Upper lobe of left lung (tissue), 6 donors: ENCODE results near the gene EML5. TPM values are rescaled to one million over a fixed set of nuclear protein-coding genes. Genes with fewer than 3 reads are reported as not detected.

Experiments used
- ATAC-seq, 2 donors: fragments of 200-7000 bp; cut with Tn5 transposase; one replicate each; pipeline ENCODE4 v1.9.1; 2022; ENCODE audit warnings: mild to moderate bottlenecking in 2 of 2, moderate library complexity in 2 of 2; ENCODE audit not compliant: low FRiP score in 2 of 2
- DNase-seq, 2 donors: peaks; one replicate each; pipeline ENCODE4 v3.0.0-alpha.2; 2019 to 2020
- H3K27ac ChIP-seq, 4 donors: fragments of 200-600 bp; sonication (generic); one replicate each; pipeline ENCODE4 v1.5.1; 2016 to 2019
- H3K27me3 ChIP-seq, 4 donors: fragments of 200-600 bp; sonication (generic); one replicate each; pipeline ENCODE4 v1.5.1; 2017 to 2019
- H3K36me3 ChIP-seq, 4 donors: fragments of 200-600 bp; sonication (generic); one replicate each; pipeline ENCODE4 v1.5.1; 2016 to 2019
- H3K4me1 ChIP-seq, 4 donors: fragments of 200-600 bp; sonication (generic); one replicate each; pipeline ENCODE4 v1.5.1; 2018 to 2019
- H3K4me3 ChIP-seq, 4 donors: fragments of 200-600 bp; sonication (generic); one replicate each; pipeline ENCODE4 v1.5.1; 2017 to 2019; ENCODE audit warnings: mild to moderate bottlenecking in 2 of 4, moderate library complexity in 1 of 4
- H3K9me3 ChIP-seq, 4 donors: fragments of 200-600 bp; sonication (generic); one replicate each; pipeline ENCODE4 v1.5.1; 2018 to 2019
- EP300 ChIP-seq, 4 donors: sonication (generic); formaldehyde crosslinking; IDR thresholded peaks; one replicate each; pipeline ENCODE4 v1.5.1; 2017; ENCODE audit warnings: antibody characterized with exemption in 4 of 4, control low read depth in 2 of 4
- POLR2A ChIP-seq, 4 donors: fragments of 450-650 bp; IDR thresholded peaks; one replicate each; pipeline ENCODE4 v1.5.1; 2016 to 2017; ENCODE audit warnings: antibody characterized with exemption in 4 of 4, mild to moderate bottlenecking in 2 of 4
- POLR2AphosphoS5 ChIP-seq, 2 donors: sonication (generic); formaldehyde crosslinking; IDR thresholded peaks; one replicate each; pipeline ENCODE4 v1.5.1; 2017; ENCODE audit warnings: antibody characterized with exemption in 2 of 2
- WGBS, 2 donors: methylation state at CpG; one replicate each; pipeline ENCODE4 v1.1.5; 2017 to 2018; 5-methylcytosine and 5-hydroxymethylcytosine counted together
- total RNA-seq, 6 donors: library from RNA; depleted of rRNA in 4 of 6; stranded (reverse); fragments of >200 nt in 4 of 6; gene quantifications; one replicate each; pipeline versions ENCODE4 v1.1.0 to v1.2.1, GENCODE V29; 2016 to 2021
- TF ChIP-seq, protein P1 (sequence below), 6 experiments: fragments of 450-650 bp in 4 of 6; fragments of 200-600 bp in 2 of 6; sonication (generic) in 2 of 6; IDR thresholded peaks; one replicate each; pipeline ENCODE4 v1.5.1; 2016 to 2019; ENCODE audit warnings: antibody characterized with exemption in 6 of 6
- donor health status: DM: no; HTN: no; CAD: no; lungs with moderate emphysema.
- donor health status: DM: no; HTN: yes; CAD: no; lungs with severe emphysema.

The EML5 gene
- total RNA-seq, 6 donors from 2014 or later: 0.98 to 10.5 (median 3.3) TPM

DNA sequence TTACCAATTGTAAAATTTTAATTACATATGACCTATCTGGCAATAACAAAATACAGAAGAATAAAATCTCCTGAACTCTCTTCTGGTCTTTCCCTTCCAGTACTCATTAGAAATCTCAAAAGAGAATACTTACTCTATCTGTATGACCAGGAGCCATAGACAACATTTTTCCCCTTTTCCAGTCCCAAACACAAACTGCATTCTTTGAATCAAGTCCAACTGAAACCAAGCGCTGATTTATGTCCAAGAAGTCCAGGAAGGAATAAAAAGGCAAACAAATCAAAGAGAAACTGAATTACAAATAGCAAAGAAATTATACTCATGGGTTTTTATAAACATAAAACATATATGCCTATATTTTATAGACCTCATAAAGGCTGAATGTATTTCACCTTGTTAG, 46.7 kb downstream of the EML5 start:
- ATAC-seq: no peak
- H3K27ac ChIP-seq: no peak overlapping the region
- DNase-seq: no peak
- no peaks in the 10 kb centered on the region for H3K9me3 ChIP-seq
- no peaks in the 10 kb centered on the region for H3K27me3 ChIP-seq
- H3K4me3 ChIP-seq: no peak overlapping the region
- no peaks in the 10 kb centered on the region for H3K36me3 ChIP-seq
- TF ChIP-seq EP300 (IDR thresholded peaks at IDR 0.05) (no peak), POLR2A (IDR thresholded peaks at IDR 0.05) (no peak), POLR2AphosphoS5 (IDR thresholded peaks at IDR 0.05) (no peak)
- TF ChIP-seq, protein P1, sequence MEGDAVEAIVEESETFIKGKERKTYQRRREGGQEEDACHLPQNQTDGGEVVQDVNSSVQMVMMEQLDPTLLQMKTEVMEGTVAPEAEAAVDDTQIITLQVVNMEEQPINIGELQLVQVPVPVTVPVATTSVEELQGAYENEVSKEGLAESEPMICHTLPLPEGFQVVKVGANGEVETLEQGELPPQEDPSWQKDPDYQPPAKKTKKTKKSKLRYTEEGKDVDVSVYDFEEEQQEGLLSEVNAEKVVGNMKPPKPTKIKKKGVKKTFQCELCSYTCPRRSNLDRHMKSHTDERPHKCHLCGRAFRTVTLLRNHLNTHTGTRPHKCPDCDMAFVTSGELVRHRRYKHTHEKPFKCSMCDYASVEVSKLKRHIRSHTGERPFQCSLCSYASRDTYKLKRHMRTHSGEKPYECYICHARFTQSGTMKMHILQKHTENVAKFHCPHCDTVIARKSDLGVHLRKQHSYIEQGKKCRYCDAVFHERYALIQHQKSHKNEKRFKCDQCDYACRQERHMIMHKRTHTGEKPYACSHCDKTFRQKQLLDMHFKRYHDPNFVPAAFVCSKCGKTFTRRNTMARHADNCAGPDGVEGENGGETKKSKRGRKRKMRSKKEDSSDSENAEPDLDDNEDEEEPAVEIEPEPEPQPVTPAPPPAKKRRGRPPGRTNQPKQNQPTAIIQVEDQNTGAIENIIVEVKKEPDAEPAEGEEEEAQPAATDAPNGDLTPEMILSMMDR (IDR thresholded peaks at IDR 0.05): no peak
- H3K4me1 ChIP-seq: no peaks in the 10 kb centered on the region
- 30 to 50% methylated on average over 1 of the region's 1 CpG for WGBS, 2 donors

DNA sequence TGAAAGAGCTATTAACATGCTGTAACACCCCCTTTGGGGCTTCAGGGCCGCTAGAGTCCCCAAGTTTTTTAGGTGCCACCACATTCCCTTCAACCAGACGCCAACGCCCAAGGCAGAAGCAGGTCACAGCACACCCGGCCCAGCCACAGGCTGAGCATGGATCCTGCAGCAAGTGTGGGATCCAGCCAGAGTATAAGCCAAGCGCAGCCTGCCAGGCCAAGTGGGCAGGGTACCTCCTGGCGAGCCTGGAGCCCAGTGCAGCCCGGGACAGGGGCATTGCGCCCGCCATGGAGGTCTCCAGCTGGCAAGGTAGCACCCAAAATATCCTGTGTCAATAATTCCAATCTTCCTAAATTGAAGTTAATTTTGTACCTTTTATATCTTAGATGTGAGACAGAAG, 55.5 kb downstream of the EML5 start:
- no peaks in the 10 kb centered on the region for H3K36me3 ChIP-seq
- no peaks in the 10 kb centered on the region for H3K27me3 ChIP-seq
- no peak overlapping the region for H3K4me3 ChIP-seq
- 91 to 97% methylated on average over 8 to 9 of the region's 9 CpGs for WGBS, 2 donors
- ATAC-seq (no peak), DNase-seq (peak in 1 of 2 donors; percentile 61)
- TF ChIP-seq POLR2AphosphoS5 (IDR thresholded peaks at IDR 0.05) (no peak), EP300 (IDR thresholded peaks at IDR 0.05) (no peak), POLR2A (IDR thresholded peaks at IDR 0.05) (no peak)
- TF ChIP-seq, protein P1 (IDR thresholded peaks at IDR 0.05): no peak
- no peaks in the 10 kb centered on the region for H3K9me3 ChIP-seq
- no peaks in the 10 kb centered on the region for H3K4me1 ChIP-seq
- no peak overlapping the region for H3K27ac ChIP-seq

DNA sequence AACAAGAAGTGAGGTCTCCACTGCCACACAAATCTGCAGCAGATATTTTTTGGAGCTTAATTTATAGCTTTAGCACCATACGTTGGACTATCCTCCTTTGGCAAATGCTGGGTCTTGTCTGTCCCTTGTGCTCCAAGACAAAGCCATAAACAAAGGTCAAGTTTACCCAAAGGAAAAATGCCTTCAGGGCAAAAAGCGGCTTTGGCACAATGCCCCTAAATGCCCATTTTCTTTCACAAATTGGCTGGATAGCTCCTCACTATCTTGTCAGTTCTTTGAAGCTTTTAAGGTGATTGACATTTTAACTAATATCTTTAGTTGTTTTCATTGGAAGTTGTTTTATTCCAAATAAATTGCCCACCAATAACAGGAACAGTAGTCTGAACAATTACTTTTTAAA, 59.6 kb downstream of the EML5 start:
- no peaks in the 10 kb centered on the region for H3K27me3 ChIP-seq
- TF ChIP-seq, protein P1 (IDR thresholded peaks at IDR 0.05): no peak
- no peak for TF ChIP-seq POLR2A (IDR thresholded peaks at IDR 0.05)
- TF ChIP-seq EP300 (IDR thresholded peaks at IDR 0.05): no peak
- TF ChIP-seq POLR2AphosphoS5 (IDR thresholded peaks at IDR 0.05): no peak
- no peak overlapping the region for H3K4me3 ChIP-seq
- no peaks in the 10 kb centered on the region for H3K4me1 ChIP-seq
- H3K27ac ChIP-seq: no peak overlapping the region
- ATAC-seq (no peak), DNase-seq (no peak)
- no peaks in the 10 kb centered on the region for H3K36me3 ChIP-seq
- H3K9me3 ChIP-seq: no peaks in the 10 kb centered on the region
- WGBS, 2 donors: 78 to 92% methylated on average over 2 of the region's 2 CpGs

DNA sequence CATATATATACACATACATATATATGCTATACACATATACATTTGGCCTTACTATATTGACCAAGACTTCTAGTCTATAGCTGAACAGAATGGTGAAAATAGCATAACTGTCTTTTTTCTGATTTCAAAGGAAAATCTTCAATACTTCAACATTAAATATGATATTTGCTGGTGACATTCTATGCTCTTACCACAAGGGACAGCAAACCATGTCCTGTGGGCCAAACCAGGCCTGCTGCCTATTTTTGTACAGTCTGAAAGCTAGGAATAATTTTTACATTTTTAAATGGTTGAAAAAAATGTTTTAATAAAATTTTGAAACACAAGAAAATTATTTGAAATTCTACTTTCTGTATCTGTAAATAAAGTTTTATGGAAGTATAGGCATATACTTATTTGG, 63.6 kb downstream of the EML5 start:
- TF ChIP-seq POLR2A (IDR thresholded peaks at IDR 0.05) (no peak), POLR2AphosphoS5 (IDR thresholded peaks at IDR 0.05) (no peak), EP300 (IDR thresholded peaks at IDR 0.05) (no peak)
- TF ChIP-seq, protein P1 (IDR thresholded peaks at IDR 0.05): no peak
- no peak overlapping the region for H3K4me3 ChIP-seq
- ATAC-seq (no peak), DNase-seq (no peak)
- H3K27me3 ChIP-seq: no peaks in the 10 kb centered on the region
- H3K27ac ChIP-seq: no peak overlapping the region
- H3K36me3 ChIP-seq: no peaks in the 10 kb centered on the region
- no peaks in the 10 kb centered on the region for H3K4me1 ChIP-seq
- H3K9me3 ChIP-seq: no peaks in the 10 kb centered on the region

DNA sequence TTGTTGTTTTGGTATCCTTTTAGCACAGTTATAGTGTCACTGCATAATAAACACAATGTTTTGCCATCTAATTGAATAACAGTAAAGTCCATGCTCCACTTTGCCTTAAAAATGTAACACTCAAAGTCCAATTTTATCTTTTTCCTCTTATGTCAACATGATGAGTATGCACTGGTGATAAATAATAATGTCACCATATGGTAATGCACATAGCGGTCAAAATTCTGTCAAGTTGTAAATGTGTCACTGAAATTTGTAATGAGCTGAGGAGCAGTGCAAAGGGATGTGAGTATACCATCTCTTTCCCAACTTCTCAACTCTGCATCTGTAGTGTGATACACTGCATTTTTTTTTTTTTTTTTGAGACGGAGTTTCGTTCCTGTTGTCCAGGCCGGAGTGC, 65.7 kb downstream of the EML5 start:
- H3K9me3 ChIP-seq: no peaks in the 10 kb centered on the region
- WGBS, 2 donors: 78 to 83% methylated on average over 4 of the region's 4 CpGs
- H3K4me3 ChIP-seq: no peak overlapping the region
- DNase-seq (no peak), ATAC-seq (no peak)
- no peak for TF ChIP-seq EP300 (IDR thresholded peaks at IDR 0.05)
- TF ChIP-seq, protein P1 (IDR thresholded peaks at IDR 0.05): no peak
- TF ChIP-seq POLR2A (IDR thresholded peaks at IDR 0.05): no peak
- TF ChIP-seq POLR2AphosphoS5 (IDR thresholded peaks at IDR 0.05): no peak
- no peaks in the 10 kb centered on the region for H3K27me3 ChIP-seq
- H3K4me1 ChIP-seq: no peaks in the 10 kb centered on the region
- H3K36me3 ChIP-seq: no peaks in the 10 kb centered on the region
- H3K27ac ChIP-seq: no peak overlapping the region
